Breast epithelium (tissue), 3 donors: Measurements from ENCODE around the gene BTN3A1.

Experiments used
- POLR2A ChIP-seq: fragments of 450-650 bp; IDR thresholded peaks from one replicate; pipeline ENCODE4 v1.6.1; 2016; ENCODE audit warnings: antibody characterized with exemption, mild to moderate bottlenecking, moderate library complexity
- POLR2AphosphoS5 ChIP-seq, 3 donors: sonication (generic); formaldehyde crosslinking; IDR thresholded peaks; one replicate each; pipeline ENCODE4 v1.6.1; 2017; ENCODE audit warnings: antibody characterized with exemption in 3 of 3

GRCh38 chr6:26422329-26422728 lies 20.3 kb downstream of the BTN3A1 start:
- TF ChIP-seq POLR2AphosphoS5 (IDR thresholded peaks at IDR 0.05) (no peak), POLR2A (no peak)
